Stimulated activated CD4-positive, alpha-beta T cell treated with anti-CD3 and anti-CD28 coated beads, Interleukin-12 subunit alpha, Interleukin-12 subunit beta, amount 100 ng/mL, for 4 hours (primary cell): ENCODE measurements around the gene ABI3BP.
"Not testable (repeated sequence)": the region's sequence is repeated elsewhere in the genome, so short reads cannot be mapped to it uniquely, and the experiment has no call there.

Experiments used
- DNase-seq: peaks from one replicate; pipeline ENCODE4 v3.0.0-alpha.2; 2020

ABI3BP gene, protein sequence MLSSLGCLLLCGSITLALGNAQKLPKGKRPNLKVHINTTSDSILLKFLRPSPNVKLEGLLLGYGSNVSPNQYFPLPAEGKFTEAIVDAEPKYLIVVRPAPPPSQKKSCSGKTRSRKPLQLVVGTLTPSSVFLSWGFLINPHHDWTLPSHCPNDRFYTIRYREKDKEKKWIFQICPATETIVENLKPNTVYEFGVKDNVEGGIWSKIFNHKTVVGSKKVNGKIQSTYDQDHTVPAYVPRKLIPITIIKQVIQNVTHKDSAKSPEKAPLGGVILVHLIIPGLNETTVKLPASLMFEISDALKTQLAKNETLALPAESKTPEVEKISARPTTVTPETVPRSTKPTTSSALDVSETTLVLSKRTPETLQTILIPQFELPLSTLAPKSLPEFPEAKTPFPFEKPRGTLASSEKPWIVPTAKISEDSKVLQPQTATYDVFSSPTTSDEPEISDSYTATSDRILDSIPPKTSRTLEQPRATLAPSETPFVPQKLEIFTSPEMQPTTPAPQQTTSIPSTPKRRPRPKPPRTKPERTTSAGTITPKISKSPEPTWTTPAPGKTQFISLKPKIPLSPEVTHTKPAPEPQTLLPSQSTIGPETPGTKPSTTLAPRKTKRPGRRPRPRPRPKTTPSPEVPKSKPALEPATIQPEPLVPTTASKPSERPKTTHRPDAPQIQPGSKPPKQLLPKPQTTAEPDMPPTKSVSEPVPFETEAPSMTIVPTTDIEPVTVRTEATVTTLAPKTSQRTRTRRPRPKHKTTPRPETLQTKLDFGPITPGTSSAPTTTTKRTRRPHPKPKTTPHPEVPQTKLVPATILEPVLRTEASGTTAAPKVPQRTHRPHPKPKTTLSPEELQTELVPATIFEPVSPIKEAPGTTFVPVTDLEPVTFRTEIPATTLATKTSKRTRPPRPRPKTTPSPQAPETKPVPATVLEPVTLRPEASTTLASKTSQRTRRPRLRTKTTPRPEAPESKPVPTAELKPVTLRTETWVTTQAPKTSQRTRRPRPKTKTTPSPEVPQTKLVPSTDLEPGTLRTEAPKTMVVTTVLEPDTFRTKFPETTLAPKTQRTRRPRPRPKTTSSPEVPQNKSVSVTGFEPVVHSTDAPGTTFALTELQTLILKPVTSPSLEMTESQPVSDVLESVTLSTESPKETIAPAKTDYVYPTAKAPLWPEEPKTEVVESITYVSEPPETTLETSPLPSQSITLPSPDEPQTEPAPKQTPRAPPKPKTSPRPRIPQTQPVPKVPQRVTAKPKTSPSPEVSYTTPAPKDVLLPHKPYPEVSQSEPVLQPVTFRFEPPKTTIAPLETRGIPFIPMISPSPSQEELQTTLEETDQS (N-terminal part only)

GRCh38 chr3:100993309-100993708 is at the start of gene ABI3BP:
TSS of gene ABI3BP (minus strand) at chr3:100993421. CDS start at chr3:100993384, 37 bp downstream.
- DNase-seq: peak; percentile 1

- no peak for DNase-seq
Measured at GRCh38 chr3:101039285-101039684, 46.1 kb upstream of the ABI3BP start.

- no peak for DNase-seq
Measured at GRCh38 chr3:101038880-101039279, 45.7 kb upstream of the ABI3BP start.

GRCh38 chr3:101038393-101038792 is 45.2 kb upstream of the ABI3BP start:
- DNase-seq: no peak

DNA sequence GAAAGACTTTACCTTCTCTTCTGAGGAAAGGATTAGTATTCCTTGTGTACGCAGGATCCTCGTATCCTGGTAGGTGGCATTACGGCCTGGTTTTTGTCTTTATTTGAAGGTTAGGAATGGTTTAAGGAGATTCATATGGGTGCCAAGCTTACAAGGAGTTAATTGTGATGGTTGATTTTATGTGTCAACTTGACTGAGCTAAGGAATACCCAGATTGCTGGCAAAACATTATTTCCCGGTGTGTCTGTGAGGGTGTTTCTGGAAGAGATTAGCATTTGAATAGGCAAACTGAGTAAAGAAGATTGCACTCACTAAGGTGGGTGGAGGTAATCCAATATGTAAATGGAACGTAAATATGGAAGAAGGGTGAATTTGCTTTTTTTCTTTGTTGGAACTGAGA is 44.4 kb upstream of the ABI3BP start:
- DNase-seq: no peak

- no peak for DNase-seq
Measured at GRCh38 chr3:101036676-101037075, 43.5 kb upstream of the ABI3BP start.

- DNase-seq: no peak
Measured at GRCh38 chr3:101036213-101036618, 43.0 kb upstream of the ABI3BP start.

DNA sequence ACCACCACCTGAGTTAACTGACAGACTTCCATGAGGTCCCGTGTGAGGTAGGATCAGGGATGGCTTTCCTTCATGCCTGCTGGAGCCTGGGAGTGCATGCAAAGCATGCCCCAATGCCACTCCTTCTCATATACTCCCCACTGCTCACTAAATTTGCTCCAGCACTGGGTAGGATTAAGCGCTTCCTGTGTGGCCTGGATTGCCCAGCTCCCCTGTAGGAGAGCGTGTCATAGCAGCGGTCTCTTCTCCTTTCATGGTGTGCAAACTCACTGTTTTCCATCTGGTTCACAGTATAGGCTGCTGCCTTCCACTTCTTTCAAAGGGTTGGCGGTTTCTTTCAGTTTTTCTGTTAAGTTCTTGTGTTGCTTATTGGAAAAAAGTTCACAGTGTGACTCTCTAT is 34.1 kb upstream of the ABI3BP start:
- no peak for DNase-seq

- DNase-seq: no peak
Measured at GRCh38 chr3:101026881-101027280, 33.7 kb upstream of the ABI3BP start.

DNA sequence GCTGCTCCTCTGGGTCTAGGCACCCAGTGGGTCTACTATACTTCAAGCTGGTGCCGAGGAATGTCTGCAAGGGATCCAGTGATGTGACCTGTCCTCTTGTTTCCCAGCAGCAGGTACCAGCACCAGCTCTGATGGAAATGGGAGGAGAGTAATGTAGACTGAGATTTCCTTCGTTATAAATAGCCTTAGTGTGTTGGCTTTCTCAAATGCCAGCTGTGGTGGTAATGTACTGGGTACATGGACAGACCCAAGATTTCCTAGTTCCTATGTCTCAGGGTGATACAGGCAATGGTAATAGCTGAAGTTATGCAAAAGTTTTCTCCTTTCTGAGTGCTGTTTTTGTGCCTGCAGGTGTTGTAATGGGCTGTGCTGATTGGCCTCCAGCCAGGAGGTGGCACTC is 33.0 kb upstream of the ABI3BP start:
- DNase-seq: no peak

- no peak for DNase-seq
Measured at GRCh38 chr3:101020351-101021015, 27.3 kb upstream of the ABI3BP start.

DNA sequence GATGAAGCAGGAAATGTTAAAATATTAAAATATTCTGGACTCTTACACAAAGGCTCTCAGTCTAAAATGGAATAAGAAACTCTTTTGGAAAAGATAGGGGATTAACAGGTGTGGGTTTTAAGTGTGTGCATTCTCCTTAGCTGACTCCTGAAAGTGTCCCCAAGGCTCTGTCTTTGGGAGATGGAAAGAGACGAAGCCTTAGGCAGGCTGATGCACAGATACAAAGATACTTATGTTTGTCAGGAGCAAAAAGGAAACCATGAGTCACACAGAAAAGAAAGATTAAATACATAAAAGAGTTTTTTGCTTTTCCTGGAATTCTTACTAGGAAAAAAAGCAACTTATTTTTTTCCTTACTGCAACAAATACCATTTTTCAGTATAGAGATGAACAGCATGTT is 23.8 kb upstream of the ABI3BP start:
- no peak for DNase-seq

DNA sequence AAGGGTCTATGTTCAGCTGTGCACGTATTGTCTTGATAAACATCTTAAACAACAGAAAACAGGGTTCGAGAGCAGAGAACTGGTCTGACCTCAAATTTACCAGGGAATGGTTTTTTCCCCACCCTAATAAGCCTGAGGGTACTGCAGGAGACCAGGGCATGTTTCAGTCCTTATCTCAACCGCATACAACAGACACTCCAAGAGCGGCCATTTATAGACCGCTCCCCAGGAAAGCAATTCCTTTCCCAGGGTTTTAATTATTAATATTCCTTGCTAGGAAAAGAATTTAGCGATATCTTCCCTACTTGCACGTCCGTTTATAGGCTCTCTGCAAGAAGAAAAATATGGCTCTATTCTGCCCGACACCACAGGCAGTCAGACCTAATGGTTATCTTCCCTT is 19.1 kb upstream of the ABI3BP start:
- DNase-seq: not testable (repeated sequence)

GRCh38 chr3:101011136-101011535 is 17.9 kb upstream of the ABI3BP start:
- no peak for DNase-seq

GRCh38 chr3:101010296-101010695 is 17.1 kb upstream of the ABI3BP start:
- no peak for DNase-seq

GRCh38 chr3:101009386-101009785 is 16.2 kb upstream of the ABI3BP start:
- no peak for DNase-seq

- no peak for DNase-seq
Measured at GRCh38 chr3:100999160-100999559, 5.9 kb upstream of the ABI3BP start.

GRCh38 chr3:100994809-100995208 is 1.6 kb upstream of the ABI3BP start:
- DNase-seq: no peak

DNA sequence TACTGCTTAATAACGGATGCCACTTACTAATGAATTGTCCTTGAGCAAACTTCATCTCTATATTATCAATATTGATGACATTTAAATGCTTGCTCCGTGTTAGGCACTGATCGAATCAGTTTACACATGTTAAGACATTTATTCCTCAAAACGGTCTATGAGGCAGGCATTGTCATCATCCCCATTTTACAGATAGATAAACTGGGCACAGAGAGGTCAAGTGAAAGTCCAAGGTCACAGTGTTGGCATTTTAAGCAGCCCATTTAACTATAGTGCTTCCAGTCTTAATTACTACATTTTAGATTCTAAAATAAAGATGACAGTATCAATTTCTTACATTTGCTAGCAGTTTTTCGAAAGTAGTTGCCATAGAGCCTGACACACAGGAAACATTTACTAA is 966 bp upstream of the ABI3BP start:
- no peak for DNase-seq

- no peak for DNase-seq
Measured at GRCh38 chr3:100992231-100993012, 799 bp downstream of the ABI3BP start.

- DNase-seq: no peak
Measured at GRCh38 chr3:100988080-100988479, 5.1 kb downstream of the ABI3BP start.

DNA sequence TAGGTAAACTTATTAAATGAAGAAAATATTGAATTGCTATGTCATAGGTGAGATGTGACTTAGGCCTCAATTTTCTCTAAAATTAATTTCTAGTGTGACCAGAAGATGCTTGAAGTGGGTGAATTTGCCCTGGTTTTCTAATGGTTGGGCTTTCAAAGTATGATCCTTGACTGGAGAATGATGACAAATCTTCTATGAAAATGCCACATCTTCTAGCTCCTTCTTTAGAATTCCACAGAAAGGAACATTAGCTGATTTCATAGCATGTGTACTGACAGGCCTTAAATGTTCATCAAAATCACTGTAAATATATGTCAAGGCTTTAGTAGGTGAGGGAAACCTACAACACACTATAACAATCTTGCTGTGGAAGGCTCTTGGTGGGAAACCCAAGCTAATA is 8.9 kb downstream of the ABI3BP start:
- DNase-seq: no peak
